BJ (cell line): ENCODE measurements around the gene ITGA1. TPM values are rescaled to one million over a fixed set of nuclear protein-coding genes. Genes with fewer than 3 reads are reported as not detected.

Experiments used
- CTCF ChIA-PET: fragments of 350-600 bp; formaldehyde crosslinking; extraction: SDS; loops from one replicate; lab custom pipeline; 2021; ENCODE audit warnings: antibody characterized with exemption, inconsistent platforms; lab: Yijun Ruan, JAX
- POLR2A ChIA-PET: fragments of 300-600 bp; sonication (Branson Sonifier 250); formaldehyde crosslinking; extraction: SDS; loops from one replicate; lab custom pipeline; 2021; ENCODE audit warnings: antibody characterized with exemption; lab: Charles Lee
- DNase-seq: peaks from one replicate; pipeline ENCODE4 v3.0.0-alpha.2; 2011; ENCODE audit warnings: low read depth
- H3K27me3 ChIP-seq: 2 replicates; pipeline ENCODE4 v1.6.0; 2011; ENCODE audit warnings: low read length; ENCODE audit not compliant: control insufficient read depth, insufficient read depth
- H3K36me3 ChIP-seq: 2 replicates; pipeline ENCODE4 v1.5.1; 2011; ENCODE audit warnings: low read length; ENCODE audit not compliant: control insufficient read depth, insufficient read depth
- H3K4me3 ChIP-seq: 2 replicates; pipeline ENCODE4 v1.5.1; 2011; ENCODE audit warnings: low read depth, mild to moderate bottlenecking, control low read depth, low read length
- CTCF ChIP-seq: IDR thresholded peaks from 2 replicates; pipeline ENCODE4 v1.5.1; 2011; ENCODE audit warnings: low read depth, mild to moderate bottlenecking, control low read depth, inconsistent platforms, low read length, moderate library complexity; ENCODE audit not compliant: insufficient read depth
- polyA plus RNA-seq: library from polyadenylated mRNA; depleted of rRNA; stranded (reverse); fragments of >200 nt; gene quantifications from 2 replicates; pipeline ENCODE4 v1.2.3, GENCODE V29; 2011

ITGA1 gene
- polyA plus RNA-seq, 1 experiment: 35.2 TPM

GRCh38 chr5:52993367-52993766 lies 205.7 kb downstream of the ITGA1 start:
- DNase-seq: no peak
- ChIA-PET CTCF (no interaction called here), POLR2A (no interaction called here)
- Histone ChIP-seq H3K36me3 (no peaks in the 10 kb centered on the region), H3K4me3 (no peak overlapping the region), H3K27me3 (no peaks in the 10 kb centered on the region)
- TF ChIP-seq CTCF: no peak

- no peak overlapping the region for H3K4me3 ChIP-seq
- ChIA-PET CTCF (no interaction called here), POLR2A (no interaction called here)
- no peaks in the 10 kb centered on the region for H3K36me3 ChIP-seq
- no peak for DNase-seq
- no peak for TF ChIP-seq CTCF
- H3K27me3 ChIP-seq: no peaks in the 10 kb centered on the region
Observed at GRCh38 chr5:52994266-52994665, 206.6 kb downstream of the ITGA1 start.

GRCh38 chr5:52995095-52995494 lies 207.4 kb downstream of the ITGA1 start:
- TF ChIP-seq CTCF: no peak
- DNase-seq: no peak
- no peaks in the 10 kb centered on the region for H3K27me3 ChIP-seq
- ChIA-PET CTCF (no interaction called here), POLR2A (no interaction called here)
- H3K36me3 ChIP-seq: no peaks in the 10 kb centered on the region
- H3K4me3 ChIP-seq: no peak overlapping the region

GRCh38 chr5:52995914-52996313 lies 208.2 kb downstream of the ITGA1 start:
- ChIA-PET POLR2A (no interaction called here), CTCF (interaction anchor here (0.7 to 2.1 kb wide), 4 partner anchors 11 to 48 kb away, joined by 3 to 8 read pairs (median 4); no protein-coding TSS in a partner anchor)
- no peaks in the 10 kb centered on the region for H3K27me3 ChIP-seq
- no peak for DNase-seq
- TF ChIP-seq CTCF: no peak
- H3K36me3 ChIP-seq: no peaks in the 10 kb centered on the region
- H3K4me3 ChIP-seq: no peak overlapping the region

GRCh38 chr5:52996979-52997378 lies 209.3 kb downstream of the ITGA1 start:
- POLR2A ChIA-PET: no interaction called here
- Histone ChIP-seq H3K36me3 (no peaks in the 10 kb centered on the region), H3K4me3 (no peak overlapping the region), H3K27me3 (no peaks in the 10 kb centered on the region)
- CTCF ChIA-PET: interaction anchor here (1.2 to 2.1 kb wide), 2 partner anchors 10 to 49 kb away, joined by 4 to 8 read pairs; no protein-coding TSS in a partner anchor
- no peak for DNase-seq
- TF ChIP-seq CTCF: no peak
